HepG2 (cell line): ENCODE results near the gene C7orf57. TPM values are rescaled to one million over a fixed set of nuclear protein-coding genes. Genes with fewer than 3 reads are reported as not detected.

ENCODE experiments used
- CHD2 ChIP-seq: IDR thresholded peaks from 2 replicates; pipeline ENCODE4 v1.6.1; 2011; ENCODE audit warnings: low read depth, low read length, improper control_type of control experiment
- CREB1 ChIP-seq, 2 experiments: fragments of 450-650 bp in 1 of 2; IDR thresholded peaks; 2 replicates each; pipeline ENCODE4 v1.6.1; 2016 to 2017; ENCODE audit warnings: control low read depth in 1 of 2, mild to moderate bottlenecking in 1 of 2, missing compliant biosample characterization in 1 of 2, missing genetic modification characterization in 1 of 2
- ELF4 ChIP-seq: sonication (generic); formaldehyde crosslinking; IDR thresholded peaks from 2 replicates; pipeline ENCODE4 v1.5.0; 2020; ENCODE audit warnings: missing genetic modification reagents, mild to moderate bottlenecking, moderate library complexity, borderline replicate concordance
- HNF4A ChIP-seq: sonication (generic); formaldehyde crosslinking; IDR thresholded peaks from 2 replicates; pipeline ENCODE4 v1.4.0; 2020; ENCODE audit warnings: missing genetic modification reagents
- IKZF1 ChIP-seq: fragments of 450-650 bp; IDR thresholded peaks from 2 replicates; pipeline ENCODE4 v1.7.1; 2016
- JUNB ChIP-seq: sonication (generic); formaldehyde crosslinking; IDR thresholded peaks from 2 replicates; pipeline ENCODE4 v1.8.0; 2022; ENCODE audit warnings: missing genetic modification reagents, mild to moderate bottlenecking, borderline replicate concordance
- MTA1 ChIP-seq: sonication (generic); formaldehyde crosslinking; IDR thresholded peaks from 2 replicates; pipeline ENCODE4 v1.4.0; 2020; ENCODE audit warnings: missing genetic modification reagents, mild to moderate bottlenecking, borderline replicate concordance
- ZNF180 ChIP-seq: sonication (generic); formaldehyde crosslinking; IDR thresholded peaks from 2 replicates; pipeline ENCODE4 v1.4.0; 2020; ENCODE audit warnings: low read depth, missing genetic modification reagents, borderline replicate concordance
- ZNF432 ChIP-seq: sonication (generic); formaldehyde crosslinking; IDR thresholded peaks from 2 replicates; pipeline ENCODE4 v1.5.0; 2020; ENCODE audit warnings: missing genetic modification reagents, mild to moderate bottlenecking, borderline replicate concordance
- ZNF761 ChIP-seq: sonication (generic); formaldehyde crosslinking; conservative IDR thresholded peaks from 2 replicates; pipeline ENCODE4 v1.4.0; 2020; ENCODE audit warnings: mild to moderate bottlenecking, missing genetic modification reagents
- polyA plus RNA-seq, 8 experiments: library from polyadenylated mRNA; depleted of rRNA in 3 of 8; stranded (reverse) in 7 of 8; unstranded in 1 of 8; fragments of >200 nt; fragmentation: Illumina TruSeq in 4 of 8; extraction: Trizol in 4 of 8; gene quantifications; 2 replicates each; pipeline versions ENCODE4 v1.2.1 to v1.2.3, GENCODE V29; 2011 to 2016; ENCODE audit warnings: low read depth in 4 of 8, missing spikeins in 1 of 8, mixed read lengths in 1 of 8; ENCODE audit not compliant: insufficient read depth in 1 of 8
- total RNA-seq, 5 experiments: library from RNA; depleted of rRNA; stranded (reverse); fragments of >200 nt; fragmentation: Illumina TruSeq; extraction: Trizol; gene quantifications; 2 replicates each; pipeline ENCODE4 v1.2.3, GENCODE V29; 2016; ENCODE audit warnings: low read depth in 1 of 5
- TF ChIP-seq, protein P1 (sequence below): sonication (generic); formaldehyde crosslinking; IDR thresholded peaks from 2 replicates; pipeline ENCODE4 v1.5.0; 2020; ENCODE audit warnings: mild to moderate bottlenecking, missing genetic modification reagents
- TF ChIP-seq, protein P2 (sequence below): sonication (generic); formaldehyde crosslinking; IDR thresholded peaks from 2 replicates; pipeline ENCODE4 v1.8.0; 2022; ENCODE audit warnings: low read depth, missing genetic modification reagents
- TF ChIP-seq, protein P3 (sequence below): sonication (generic); formaldehyde crosslinking; IDR thresholded peaks from 2 replicates; pipeline ENCODE4 v1.4.0; 2020; ENCODE audit warnings: missing genetic modification reagents, borderline replicate concordance
- TF ChIP-seq, protein P4 (sequence below): sonication (generic); formaldehyde crosslinking; IDR thresholded peaks from 2 replicates; pipeline ENCODE4 v1.8.1; 2023; ENCODE audit warnings: mild to moderate bottlenecking, moderate library complexity, missing genetic modification reagents

C7orf57 gene
- total and polyA plus RNA-seq, 2 of the 13 experiments (the other 11 are each of a cell fraction or from before 2014, with no cell fraction given) = not detected

DNA sequence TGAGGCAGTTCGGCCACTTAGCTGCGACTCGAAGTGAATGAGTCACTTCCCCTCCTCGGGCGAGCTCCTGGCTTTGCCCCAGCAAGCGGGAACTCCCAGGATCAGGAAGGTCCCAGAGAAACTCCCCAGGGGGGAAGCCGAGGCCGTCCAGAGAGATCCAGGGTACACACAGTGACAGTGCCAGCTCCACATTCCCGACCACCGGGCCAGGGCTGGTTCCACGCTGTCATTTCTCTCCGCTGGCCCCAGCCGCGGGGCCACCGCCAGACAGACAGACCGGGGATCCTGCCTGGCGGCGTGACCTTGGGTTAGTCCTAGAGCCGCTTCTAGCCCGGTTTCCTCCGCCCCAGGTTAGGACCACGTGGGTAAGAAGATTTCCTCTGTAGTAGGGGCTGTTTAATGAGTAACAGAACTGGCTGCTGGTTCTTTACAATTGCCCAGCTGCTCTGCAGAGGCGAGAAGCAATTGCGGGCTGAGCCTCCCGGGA lies 53.3 kb downstream of the C7orf57 start (continued):
- TF ChIP-seq, protein P1, sequence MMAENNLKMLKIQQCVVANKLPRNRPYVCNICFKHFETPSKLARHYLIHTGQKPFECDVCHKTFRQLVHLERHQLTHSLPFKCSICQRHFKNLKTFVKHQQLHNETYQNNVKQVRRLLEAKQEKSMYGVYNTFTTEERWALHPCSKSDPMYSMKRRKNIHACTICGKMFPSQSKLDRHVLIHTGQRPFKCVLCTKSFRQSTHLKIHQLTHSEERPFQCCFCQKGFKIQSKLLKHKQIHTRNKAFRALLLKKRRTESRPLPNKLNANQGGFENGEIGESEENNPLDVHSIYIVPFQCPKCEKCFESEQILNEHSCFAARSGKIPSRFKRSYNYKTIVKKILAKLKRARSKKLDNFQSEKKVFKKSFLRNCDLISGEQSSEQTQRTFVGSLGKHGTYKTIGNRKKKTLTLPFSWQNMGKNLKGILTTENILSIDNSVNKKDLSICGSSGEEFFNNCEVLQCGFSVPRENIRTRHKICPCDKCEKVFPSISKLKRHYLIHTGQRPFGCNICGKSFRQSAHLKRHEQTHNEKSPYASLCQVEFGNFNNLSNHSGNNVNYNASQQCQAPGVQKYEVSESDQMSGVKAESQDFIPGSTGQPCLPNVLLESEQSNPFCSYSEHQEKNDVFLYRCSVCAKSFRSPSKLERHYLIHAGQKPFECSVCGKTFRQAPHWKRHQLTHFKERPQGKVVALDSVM (CRISPR knock-in tag) = peak; percentile 58; the same call in 1 of the 2 replicates
- TF ChIP-seq CREB1 (IDR thresholded peaks at IDR 0.05) (no peak), CREB1 (CRISPR knock-in tag; IDR thresholded peaks at IDR 0.05) (no peak), IKZF1 (no peak), ELF4 (no peak; the same call in 1 of the 2 replicates), ZNF180 (CRISPR knock-in tag) (no peak), MTA1 (CRISPR knock-in tag) (peak; percentile 74; the same call in 1 of the 2 replicates), HNF4A (no peak; the same call in none of the 2 replicates), ZNF432 (CRISPR knock-in tag) (no peak), CHD2 (no peak), ZNF761 (CRISPR knock-in tag) (no peak), JUNB (CRISPR knock-in tag) (no peak; the same call in 1 of the 2 replicates)
- TF ChIP-seq, protein P2, sequence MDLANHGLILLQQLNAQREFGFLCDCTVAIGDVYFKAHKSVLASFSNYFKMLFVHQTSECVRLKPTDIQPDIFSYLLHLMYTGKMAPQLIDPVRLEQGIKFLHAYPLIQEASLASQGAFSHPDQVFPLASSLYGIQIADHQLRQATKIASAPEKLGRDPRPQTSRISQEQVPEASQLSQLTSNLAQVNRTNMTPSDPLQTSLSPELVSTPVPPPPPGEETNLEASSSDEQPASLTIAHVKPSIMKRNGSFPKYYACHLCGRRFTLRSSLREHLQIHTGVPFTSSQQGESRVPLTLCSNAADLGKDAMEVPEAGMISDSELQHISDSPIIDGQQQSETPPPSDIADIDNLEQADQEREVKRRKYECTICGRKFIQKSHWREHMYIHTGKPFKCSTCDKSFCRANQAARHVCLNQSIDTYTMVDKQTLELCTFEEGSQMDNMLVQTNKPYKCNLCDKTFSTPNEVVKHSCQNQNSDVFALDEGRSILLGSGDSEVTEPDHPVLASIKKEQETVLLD (CRISPR knock-in tag) = peak; percentile 41; the same call in 1 of the 2 replicates
- TF ChIP-seq, protein P3, sequence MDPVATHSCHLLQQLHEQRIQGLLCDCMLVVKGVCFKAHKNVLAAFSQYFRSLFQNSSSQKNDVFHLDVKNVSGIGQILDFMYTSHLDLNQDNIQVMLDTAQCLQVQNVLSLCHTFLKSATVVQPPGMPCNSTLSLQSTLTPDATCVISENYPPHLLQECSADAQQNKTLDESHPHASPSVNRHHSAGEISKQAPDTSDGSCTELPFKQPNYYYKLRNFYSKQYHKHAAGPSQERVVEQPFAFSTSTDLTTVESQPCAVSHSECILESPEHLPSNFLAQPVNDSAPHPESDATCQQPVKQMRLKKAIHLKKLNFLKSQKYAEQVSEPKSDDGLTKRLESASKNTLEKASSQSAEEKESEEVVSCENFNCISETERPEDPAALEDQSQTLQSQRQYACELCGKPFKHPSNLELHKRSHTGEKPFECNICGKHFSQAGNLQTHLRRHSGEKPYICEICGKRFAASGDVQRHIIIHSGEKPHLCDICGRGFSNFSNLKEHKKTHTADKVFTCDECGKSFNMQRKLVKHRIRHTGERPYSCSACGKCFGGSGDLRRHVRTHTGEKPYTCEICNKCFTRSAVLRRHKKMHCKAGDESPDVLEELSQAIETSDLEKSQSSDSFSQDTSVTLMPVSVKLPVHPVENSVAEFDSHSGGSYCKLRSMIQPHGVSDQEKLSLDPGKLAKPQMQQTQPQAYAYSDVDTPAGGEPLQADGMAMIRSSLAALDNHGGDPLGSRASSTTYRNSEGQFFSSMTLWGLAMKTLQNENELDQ (CRISPR knock-in tag) = no peak
- TF ChIP-seq, protein P4, sequence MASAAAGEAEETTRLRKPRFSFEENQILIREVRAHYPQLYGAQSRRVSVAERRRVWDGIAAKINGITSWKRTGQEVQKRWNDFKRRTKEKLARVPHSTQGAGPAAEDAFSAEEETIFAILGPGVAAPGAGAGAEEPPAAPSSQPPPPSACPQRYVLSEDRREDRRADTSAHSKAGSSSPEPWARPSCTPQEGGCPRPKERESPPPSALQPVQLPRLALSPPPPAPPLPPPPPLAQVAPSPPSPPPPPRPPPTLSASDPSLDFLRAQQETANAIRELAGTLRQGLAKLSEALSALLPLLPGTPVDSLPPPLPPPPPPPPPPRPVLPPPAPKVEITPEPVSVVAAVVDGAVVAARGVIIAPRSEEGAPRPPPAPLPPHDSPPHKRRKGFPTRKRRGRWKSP (CRISPR knock-in tag) = 0 out of 2 replicates have a peak, but pooled peaks have one; percentile 2
